Ovary (tissue), 3 donors: ENCODE measurements around the gene RGL3.

Source experiments
- POLR2A ChIP-seq: fragments of 450-650 bp; IDR thresholded peaks from one replicate; pipeline ENCODE4 v1.6.1; 2017; ENCODE audit warnings: antibody characterized with exemption, mild to moderate bottlenecking, moderate library complexity
- TF ChIP-seq, protein P1 (sequence below), 3 donors: fragments of 450-650 bp in 2 of 3; fragments of 200-600 bp in 1 of 3; IDR thresholded peaks; one replicate each; pipeline versions ENCODE4 v1.5.1 to v1.8.0; 2016 to 2022; ENCODE audit warnings: antibody characterized with exemption in 3 of 3, mild to moderate bottlenecking in 1 of 3
- donor health status: DM: no; HTN: no; CAD: no.

DNA sequence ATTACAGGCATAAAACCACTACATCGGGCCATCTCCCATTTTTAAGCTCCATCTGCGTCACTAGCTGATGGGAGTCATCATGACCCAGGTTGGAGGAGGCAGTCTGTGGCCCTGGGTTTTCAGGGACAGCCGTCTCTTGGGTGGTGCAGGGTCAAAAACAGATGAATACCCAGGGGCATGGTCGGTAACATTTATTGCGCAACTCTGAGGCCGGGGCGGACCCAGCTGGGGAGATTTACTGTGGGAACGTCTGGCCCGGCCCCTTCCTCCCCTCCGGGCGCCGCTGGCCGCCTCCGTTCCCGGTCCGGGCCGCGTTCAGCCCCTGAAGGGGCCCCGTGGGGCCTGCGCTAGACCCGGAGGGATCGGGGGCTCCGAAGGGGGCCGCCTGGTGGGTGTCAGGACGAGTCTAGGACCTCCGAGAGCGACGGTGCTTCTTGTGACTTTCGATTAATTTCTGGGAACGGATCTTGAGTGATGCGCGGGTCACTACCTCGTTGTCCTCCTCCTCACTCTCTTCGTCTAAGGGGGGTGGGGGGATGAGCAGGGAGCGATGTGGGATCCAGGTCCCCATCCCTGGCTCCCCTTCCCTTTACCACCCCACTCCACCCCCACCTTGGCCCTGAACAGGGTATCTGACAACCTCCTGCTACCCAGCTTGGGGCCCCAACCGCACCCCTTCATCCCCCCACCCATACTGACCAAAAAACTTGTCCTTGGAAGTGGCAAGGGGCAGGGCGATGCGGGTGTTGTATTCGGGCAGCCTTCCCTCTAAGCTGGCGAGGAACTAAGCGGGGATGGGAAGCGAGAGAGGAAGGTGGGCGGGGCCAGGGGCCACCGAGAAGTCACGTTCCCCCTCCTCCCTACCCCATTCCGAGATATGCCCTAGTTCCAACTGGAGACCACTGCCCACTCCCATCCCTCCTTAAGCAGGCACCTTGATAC, 1.6 kb upstream of the RGL3 start:
- TF ChIP-seq POLR2A = no peak
- TF ChIP-seq, protein P1, sequence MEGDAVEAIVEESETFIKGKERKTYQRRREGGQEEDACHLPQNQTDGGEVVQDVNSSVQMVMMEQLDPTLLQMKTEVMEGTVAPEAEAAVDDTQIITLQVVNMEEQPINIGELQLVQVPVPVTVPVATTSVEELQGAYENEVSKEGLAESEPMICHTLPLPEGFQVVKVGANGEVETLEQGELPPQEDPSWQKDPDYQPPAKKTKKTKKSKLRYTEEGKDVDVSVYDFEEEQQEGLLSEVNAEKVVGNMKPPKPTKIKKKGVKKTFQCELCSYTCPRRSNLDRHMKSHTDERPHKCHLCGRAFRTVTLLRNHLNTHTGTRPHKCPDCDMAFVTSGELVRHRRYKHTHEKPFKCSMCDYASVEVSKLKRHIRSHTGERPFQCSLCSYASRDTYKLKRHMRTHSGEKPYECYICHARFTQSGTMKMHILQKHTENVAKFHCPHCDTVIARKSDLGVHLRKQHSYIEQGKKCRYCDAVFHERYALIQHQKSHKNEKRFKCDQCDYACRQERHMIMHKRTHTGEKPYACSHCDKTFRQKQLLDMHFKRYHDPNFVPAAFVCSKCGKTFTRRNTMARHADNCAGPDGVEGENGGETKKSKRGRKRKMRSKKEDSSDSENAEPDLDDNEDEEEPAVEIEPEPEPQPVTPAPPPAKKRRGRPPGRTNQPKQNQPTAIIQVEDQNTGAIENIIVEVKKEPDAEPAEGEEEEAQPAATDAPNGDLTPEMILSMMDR (IDR thresholded peaks at IDR 0.05) = no peak
